HepG2 (cell line): ENCODE results near the gene SRSF2. TPM values are rescaled to one million over a fixed set of nuclear protein-coding genes. Genes with fewer than 3 reads are reported as not detected.

Experiments used
- DDIT3 ChIP-seq: sonication (generic); formaldehyde crosslinking; IDR thresholded peaks from 2 replicates; pipeline ENCODE4 v1.4.0; 2020; ENCODE audit warnings: mild to moderate bottlenecking, missing genetic modification reagents
- DNMT1 ChIP-seq: sonication (generic); formaldehyde crosslinking; IDR thresholded peaks from 2 replicates; pipeline ENCODE4 v1.5.1; 2020; ENCODE audit warnings: mild to moderate bottlenecking, missing genetic modification reagents
- EZH2 ChIP-seq: conservative IDR thresholded peaks from 2 replicates; pipeline ENCODE4 v1.6.1; 2012; ENCODE audit warnings: mild to moderate bottlenecking, low read depth, low read length, moderate library complexity
- GRHL1 ChIP-seq: sonication (generic); formaldehyde crosslinking; conservative IDR thresholded peaks from 2 replicates; pipeline ENCODE4 v1.8.0; 2022; ENCODE audit warnings: missing genetic modification reagents
- LCORL ChIP-seq, 2 experiments: fragments of 450-650 bp in 1 of 2; sonication (generic) in 1 of 2; formaldehyde crosslinking in 1 of 2; IDR thresholded peaks; 2 replicates each; pipeline versions ENCODE4 v1.5.0 to v1.6.1; 2017 to 2020; ENCODE audit warnings: antibody characterized with exemption in 1 of 2, missing genetic modification reagents in 1 of 2
- NR2F2 ChIP-seq: IDR thresholded peaks from 2 replicates; pipeline ENCODE4 v1.6.1; 2012; ENCODE audit warnings: low read depth, inconsistent platforms, borderline replicate concordance
- PHB2 ChIP-seq: fragments of 450-650 bp; IDR thresholded peaks from 2 replicates; pipeline ENCODE4 v1.6.1; 2018; ENCODE audit not compliant: partially characterized antibody
- PHF5A ChIP-seq: IDR thresholded peaks from one replicate; pipeline ENCODE4 v1.6.1; 2018; ENCODE audit warnings: low read depth, missing genetic modification reagents; ENCODE audit not compliant: unreplicated experiment
- PHF8 ChIP-seq: sonication (generic); formaldehyde crosslinking; IDR thresholded peaks from 2 replicates; pipeline ENCODE4 v1.5.0; 2020; ENCODE audit warnings: missing genetic modification reagents
- POLR2AphosphoS2 ChIP-seq: IDR thresholded peaks from 2 replicates; pipeline ENCODE4 v1.6.1; 2011; ENCODE audit warnings: low read depth, low read length, improper control_type of control experiment
- POLR2G ChIP-seq: fragments of 200-400 bp; formaldehyde crosslinking; IDR thresholded peaks from 2 replicates; pipeline ENCODE4 v1.6.1; 2018; ENCODE audit warnings: mild to moderate bottlenecking, low read depth, low read length, moderate library complexity
- SOX13 ChIP-seq, 3 experiments: fragments of 450-650 bp in 1 of 3; sonication (generic) in 1 of 3; formaldehyde crosslinking in 1 of 3; IDR thresholded peaks in 2 of 3; conservative IDR thresholded peaks in 1 of 3; 2 replicates each; pipeline versions ENCODE4 v1.5.0 to v1.6.1; 2016 to 2020; ENCODE audit warnings: antibody characterized with exemption in 1 of 3, mild to moderate bottlenecking in 1 of 3, missing compliant biosample characterization in 1 of 3, missing genetic modification reagents in 1 of 3, moderate library complexity in 1 of 3
- TBP ChIP-seq: sonication (generic); formaldehyde crosslinking; IDR thresholded peaks from 2 replicates; pipeline ENCODE4 v1.5.0; 2020; ENCODE audit warnings: missing genetic modification reagents
- ZBTB26 ChIP-seq: IDR thresholded peaks from 2 replicates; pipeline ENCODE4 v1.6.1; 2016; ENCODE audit warnings: missing compliant biosample characterization, missing genetic modification reagents, borderline replicate concordance
- ZBTB8A ChIP-seq: sonication (generic); formaldehyde crosslinking; IDR thresholded peaks from 2 replicates; pipeline ENCODE4 v1.4.0; 2020; ENCODE audit warnings: mild to moderate bottlenecking, low read depth, missing genetic modification reagents, borderline replicate concordance
- ZMAT5 ChIP-seq: sonication (generic); formaldehyde crosslinking; IDR thresholded peaks from 2 replicates; pipeline ENCODE4 v1.5.0; 2020; ENCODE audit warnings: mild to moderate bottlenecking, low read depth, missing genetic modification reagents, borderline replicate concordance
- ZNF101 ChIP-seq: sonication (generic); formaldehyde crosslinking; IDR thresholded peaks from 2 replicates; pipeline ENCODE4 v1.4.0; 2020; ENCODE audit warnings: mild to moderate bottlenecking, low read depth, missing genetic modification reagents, borderline replicate concordance
- ZNF331 ChIP-seq: sonication (generic); formaldehyde crosslinking; IDR thresholded peaks from 2 replicates; pipeline ENCODE4 v1.4.0; 2020; ENCODE audit warnings: missing genetic modification reagents
- ZNF543 ChIP-seq: sonication (generic); formaldehyde crosslinking; IDR thresholded peaks from 2 replicates; pipeline ENCODE4 v1.4.0; 2020; ENCODE audit warnings: mild to moderate bottlenecking, missing genetic modification reagents
- ZNF660 ChIP-seq: sonication (generic); formaldehyde crosslinking; IDR thresholded peaks from 2 replicates; pipeline ENCODE4 v1.5.1; 2020; ENCODE audit warnings: mild to moderate bottlenecking, low read depth, missing genetic modification reagents, borderline replicate concordance
- ZNF672 ChIP-seq: sonication (generic); formaldehyde crosslinking; IDR thresholded peaks from 2 replicates; pipeline ENCODE4 v1.8.1; 2022; ENCODE audit warnings: missing genetic modification reagents
- ZSCAN20 ChIP-seq: sonication (generic); formaldehyde crosslinking; IDR thresholded peaks from 2 replicates; pipeline ENCODE4 v1.4.0; 2020; ENCODE audit warnings: missing genetic modification reagents, mild to moderate bottlenecking, borderline replicate concordance
- ZSCAN5A ChIP-seq: sonication (generic); formaldehyde crosslinking; IDR thresholded peaks from 2 replicates; pipeline ENCODE4 v1.8.0; 2022; ENCODE audit warnings: mild to moderate bottlenecking, missing genetic modification reagents, borderline replicate concordance
- polyA plus RNA-seq, 8 experiments: library from polyadenylated mRNA; depleted of rRNA in 3 of 8; stranded (reverse) in 7 of 8; unstranded in 1 of 8; fragments of >200 nt; fragmentation: Illumina TruSeq in 4 of 8; extraction: Trizol in 4 of 8; gene quantifications; 2 replicates each; pipeline versions ENCODE4 v1.2.1 to v1.2.3, GENCODE V29; 2011 to 2016; ENCODE audit warnings: low read depth in 4 of 8, missing spikeins in 1 of 8, mixed read lengths in 1 of 8; ENCODE audit not compliant: insufficient read depth in 1 of 8
- total RNA-seq, 5 experiments: library from RNA; depleted of rRNA; stranded (reverse); fragments of >200 nt; fragmentation: Illumina TruSeq; extraction: Trizol; gene quantifications; 2 replicates each; pipeline ENCODE4 v1.2.3, GENCODE V29; 2016; ENCODE audit warnings: low read depth in 1 of 5

Gene SRSF2
- total and polyA plus RNA-seq, 2 of the 13 experiments (the other 11 are each of a cell fraction or from before 2014, with no cell fraction given), result 306 to 319 TPM

GRCh38 chr17:76737676-76738467 is 741 bp upstream of the SRSF2 start, which contains the start of gene MFSD11 (continued):
- no peak for TF ChIP-seq ZBTB26 (CRISPR knock-in tag)
- TF ChIP-seq NR2F2, result peak; percentile 27; the same call in 1 of the 2 replicates
- TF ChIP-seq POLR2G, result peak; percentile 77
- peak; percentile 83; the same call in 1 of the 2 replicates for TF ChIP-seq DNMT1
- TF ChIP-seq PHF8 (CRISPR knock-in tag), result peak; percentile 74
- no peak for TF ChIP-seq DDIT3 (CRISPR knock-in tag)
- TF ChIP-seq ZNF331 (CRISPR knock-in tag), result peak; percentile 53
- peak; percentile 54 for TF ChIP-seq PHF5A (CRISPR knock-in tag)
- 0 out of 2 replicates have a peak, but pooled peaks have one; percentile 48 for TF ChIP-seq ZNF672 (CRISPR knock-in tag)
- TF ChIP-seq TBP (CRISPR knock-in tag), result no peak; the same call in 1 of the 2 replicates
- TF ChIP-seq ZBTB8A, result peak; percentile 59; the same call in 1 of the 2 replicates
- no peak for TF ChIP-seq ZNF101
- no peak; the same call in 1 of the 2 replicates for TF ChIP-seq ZSCAN20 (CRISPR knock-in tag)
- TF ChIP-seq SOX13 (IDR thresholded peaks at IDR 0.05), result 0 out of 2 replicates have a peak, but pooled peaks have one; percentile 5
- TF ChIP-seq SOX13 (CRISPR knock-in tag; conservative IDR thresholded peaks at IDR 0.05 in 1 of 2, IDR thresholded peaks at IDR 0.05 in 1 of 2), result peak in 1 of 2 experiments; percentile 64; a peak in 2 of 4 replicates
- peak; percentile 76; the same call in 1 of the 2 replicates for TF ChIP-seq ZNF543 (CRISPR knock-in tag)
- no peak for TF ChIP-seq PHB2
- TF ChIP-seq ZMAT5 (CRISPR knock-in tag), result no peak
- TF ChIP-seq EZH2, result no peak
- TF ChIP-seq LCORL (IDR thresholded peaks at IDR 0.05), result no peak
- no peak for TF ChIP-seq LCORL (CRISPR knock-in tag; IDR thresholded peaks at IDR 0.05)
- no peak for TF ChIP-seq ZSCAN5A (CRISPR knock-in tag)
- TF ChIP-seq ZNF660 (CRISPR knock-in tag), result no peak
- TF ChIP-seq GRHL1 (CRISPR knock-in tag), result no peak
- TF ChIP-seq POLR2AphosphoS2, result no peak
